ENCODE measurements around the gene WDFY2. TPM values are rescaled to one million over a fixed set of nuclear protein-coding genes. Genes with fewer than 3 reads are reported as not detected.
"Not testable (repeated sequence)": the region's sequence is repeated elsewhere in the genome, so short reads cannot be mapped to it uniquely, and the experiment has no call there.

The WDFY2 gene
- total RNA-seq, 1 donor = 19.0 TPM

- H3K27me3 ChIP-seq (ENCODE audit: insufficient read depth, low read length) = no peaks in the 10 kb centered on the region
- peaks cover 47% of the 10 kb centered on the region for H3K4me1 ChIP-seq (ENCODE audit: insufficient read depth, low read length)
- no peak overlapping the region for H3K4me3 ChIP-seq (ENCODE audit: low read length)
- no peaks in the 10 kb centered on the region for H3K9me3 ChIP-seq (ENCODE audit: low read depth, low read length)
Observed at GRCh38 chr13:51645154-51645650, 60.9 kb downstream of the WDFY2 start.

- Histone ChIP-seq H3K4me1 (ENCODE audit: insufficient read depth, low read length) (peaks cover 47% of the 10 kb centered on the region), H3K4me3 (ENCODE audit: low read length) (no peak overlapping the region)
Observed at GRCh38 chr13:51645761-51646670, 61.8 kb downstream of the WDFY2 start.

GRCh38 chr13:51647067-51647466, 62.8 kb downstream of the WDFY2 start:
- Histone ChIP-seq H3K9me3 (ENCODE audit: low read depth, low read length) (no peaks in the 10 kb centered on the region), H3K4me3 (ENCODE audit: low read length) (no peak overlapping the region), H3K27me3 (ENCODE audit: insufficient read depth, low read length) (no peaks in the 10 kb centered on the region), H3K4me1 (ENCODE audit: insufficient read depth, low read length) (peaks cover 47% of the 10 kb centered on the region)

More at GRCh38 chr13:51645761-51646670, 61.8 kb downstream of the WDFY2 start:
- H3K9me3 ChIP-seq (ENCODE audit: low read depth, low read length) = no peaks in the 10 kb centered on the region
- H3K27me3 ChIP-seq (ENCODE audit: insufficient read depth, low read length) = no peaks in the 10 kb centered on the region

GRCh38 chr13:51652193-51652592, 67.9 kb downstream of the WDFY2 start:
- H3K9me3 ChIP-seq (ENCODE audit: low read depth, low read length) = peaks cover 11% of the 10 kb centered on the region
- not testable (repeated sequence) for H3K4me1 ChIP-seq (ENCODE audit: insufficient read depth, low read length); H3K27me3 ChIP-seq (ENCODE audit: insufficient read depth, low read length); H3K4me3 ChIP-seq (ENCODE audit: low read length)

GRCh38 chr13:51659276-51660127, 75.2 kb downstream of the WDFY2 start:
- Histone ChIP-seq H3K4me3 (ENCODE audit: low read length) (no peak overlapping the region), H3K4me1 (ENCODE audit: insufficient read depth, low read length) (no peaks in the 10 kb centered on the region), H3K27me3 (ENCODE audit: insufficient read depth, low read length) (no peaks in the 10 kb centered on the region), H3K9me3 (ENCODE audit: low read depth, low read length) (peaks cover 11% of the 10 kb centered on the region)

GRCh38 chr13:51660813-51661212, 76.6 kb downstream of the WDFY2 start:
- H3K4me3 ChIP-seq (ENCODE audit: low read length) = no peak overlapping the region
- H3K27me3 ChIP-seq (ENCODE audit: insufficient read depth, low read length) = no peaks in the 10 kb centered on the region
- no peaks in the 10 kb centered on the region for H3K4me1 ChIP-seq (ENCODE audit: insufficient read depth, low read length)
- peaks cover 3% of the 10 kb centered on the region for H3K9me3 ChIP-seq (ENCODE audit: low read depth, low read length)

GRCh38 chr13:51663973-51664957, 80.0 kb downstream of the WDFY2 start:
- Histone ChIP-seq H3K27me3 (ENCODE audit: insufficient read depth, low read length) (no peaks in the 10 kb centered on the region), H3K9me3 (ENCODE audit: low read depth, low read length) (no peaks in the 10 kb centered on the region), H3K4me1 (ENCODE audit: insufficient read depth, low read length) (no peaks in the 10 kb centered on the region), H3K4me3 (ENCODE audit: low read length) (no peak overlapping the region)

GRCh38 chr13:51665456-51665855, 81.2 kb downstream of the WDFY2 start:
- H3K4me1 ChIP-seq (ENCODE audit: insufficient read depth, low read length) = peaks cover 8% of the 10 kb centered on the region
- H3K27me3 ChIP-seq (ENCODE audit: insufficient read depth, low read length) = no peaks in the 10 kb centered on the region
- H3K9me3 ChIP-seq (ENCODE audit: low read depth, low read length) = no peaks in the 10 kb centered on the region
- H3K4me3 ChIP-seq (ENCODE audit: low read length) = no peak overlapping the region

GRCh38 chr13:51666374-51666773, 82.1 kb downstream of the WDFY2 start:
- Histone ChIP-seq H3K4me1 (ENCODE audit: insufficient read depth, low read length) (peaks cover 8% of the 10 kb centered on the region), H3K9me3 (ENCODE audit: low read depth, low read length) (no peaks in the 10 kb centered on the region), H3K4me3 (ENCODE audit: low read length) (no peak overlapping the region), H3K27me3 (ENCODE audit: insufficient read depth, low read length) (no peaks in the 10 kb centered on the region)

GRCh38 chr13:51666839-51667238, 82.6 kb downstream of the WDFY2 start:
- no peak overlapping the region for H3K4me3 ChIP-seq (ENCODE audit: low read length)
- no peaks in the 10 kb centered on the region for H3K9me3 ChIP-seq (ENCODE audit: low read depth, low read length)
- peaks cover 8% of the 10 kb centered on the region for H3K4me1 ChIP-seq (ENCODE audit: insufficient read depth, low read length)
- no peaks in the 10 kb centered on the region for H3K27me3 ChIP-seq (ENCODE audit: insufficient read depth, low read length)

- H3K9me3 ChIP-seq (ENCODE audit: low read depth, low read length) = no peaks in the 10 kb centered on the region
- no peaks in the 10 kb centered on the region for H3K27me3 ChIP-seq (ENCODE audit: insufficient read depth, low read length)
- H3K4me3 ChIP-seq (ENCODE audit: low read length) = no peak overlapping the region
- peaks cover 8% of the 10 kb centered on the region for H3K4me1 ChIP-seq (ENCODE audit: insufficient read depth, low read length)
Observed at GRCh38 chr13:51668580-51669195, 84.4 kb downstream of the WDFY2 start.

- Histone ChIP-seq H3K4me1 (ENCODE audit: insufficient read depth, low read length) (peaks cover 8% of the 10 kb centered on the region), H3K9me3 (ENCODE audit: low read depth, low read length) (no peaks in the 10 kb centered on the region), H3K4me3 (ENCODE audit: low read length) (no peak overlapping the region), H3K27me3 (ENCODE audit: insufficient read depth, low read length) (no peaks in the 10 kb centered on the region)
Observed at GRCh38 chr13:51673165-51673564, 88.9 kb downstream of the WDFY2 start.

- H3K4me1 ChIP-seq (ENCODE audit: insufficient read depth, low read length) = peaks cover 8% of the 10 kb centered on the region
- no peaks in the 10 kb centered on the region for H3K27me3 ChIP-seq (ENCODE audit: insufficient read depth, low read length)
- H3K4me3 ChIP-seq (ENCODE audit: low read length) = no peak overlapping the region
- H3K9me3 ChIP-seq (ENCODE audit: low read depth, low read length) = no peaks in the 10 kb centered on the region
Observed at GRCh38 chr13:51674276-51674675, 90.0 kb downstream of the WDFY2 start.

GRCh38 chr13:51675385-51675784, 91.1 kb downstream of the WDFY2 start:
- Histone ChIP-seq H3K27me3 (ENCODE audit: insufficient read depth, low read length) (no peaks in the 10 kb centered on the region), H3K4me1 (ENCODE audit: insufficient read depth, low read length) (peaks cover under 1% of the 10 kb centered on the region), H3K9me3 (ENCODE audit: low read depth, low read length) (no peaks in the 10 kb centered on the region), H3K4me3 (ENCODE audit: low read length) (no peak overlapping the region)
